Activated gamma-delta T cell (primary cell): ENCODE results near the gene VGLL4.

Source experiments
- DNase-seq: peaks from one replicate; lab custom pipeline; 2025; lab: John Stamatoyannopoulos, UW

Gene VGLL4

GRCh38 chr3:11627612-11628011 lies 16.1 kb downstream of the VGLL4 start:
- DNase-seq = no peak

GRCh38 chr3:11626084-11626463 lies 17.6 kb downstream of the VGLL4 start:
- no peak for DNase-seq

- DNase-seq = no peak
These were observed 18.2 kb downstream of the VGLL4 start for GRCh38 chr3:11625376-11626083.

GRCh38 chr3:11624704-11625375 lies 18.9 kb downstream of the VGLL4 start:
- no peak for DNase-seq

GRCh38 chr3:11624161-11624560 lies 19.6 kb downstream of the VGLL4 start:
- no peak for DNase-seq

- DNase-seq = no peak
These were observed 20.8 kb downstream of the VGLL4 start for GRCh38 chr3:11622586-11623550.

- no peak for DNase-seq
These were observed 22.6 kb downstream of the VGLL4 start for GRCh38 chr3:11621077-11621476.

- DNase-seq = no peak
These were observed 23.6 kb downstream of the VGLL4 start for GRCh38 chr3:11619946-11620652.

GRCh38 chr3:11619461-11619860 lies 24.3 kb downstream of the VGLL4 start:
- no peak for DNase-seq

GRCh38 chr3:11618904-11619303 lies 24.8 kb downstream of the VGLL4 start:
- no peak for DNase-seq

GRCh38 chr3:11616551-11616950 lies 27.2 kb downstream of the VGLL4 start:
- DNase-seq = no peak

- no peak for DNase-seq
These were observed 29.7 kb downstream of the VGLL4 start for GRCh38 chr3:11613851-11614487.

GRCh38 chr3:11613319-11613718 lies 30.4 kb downstream of the VGLL4 start:
- no peak for DNase-seq

- no peak for DNase-seq
These were observed 31.1 kb downstream of the VGLL4 start for GRCh38 chr3:11612515-11613188.

GRCh38 chr3:11611341-11611799 lies 32.3 kb downstream of the VGLL4 start:
- no peak for DNase-seq

- DNase-seq = no peak
These were observed 32.9 kb downstream of the VGLL4 start for GRCh38 chr3:11610700-11611275.

GRCh38 chr3:11610044-11610671 lies 33.6 kb downstream of the VGLL4 start:
- no peak for DNase-seq

- no peak for DNase-seq
These were observed 34.2 kb downstream of the VGLL4 start for GRCh38 chr3:11609481-11609880.

- DNase-seq = no peak
These were observed 35.9 kb downstream of the VGLL4 start for GRCh38 chr3:11607816-11608215.
